ENCODE results near the gene ETS2. TPM values are rescaled to one million over a fixed set of nuclear protein-coding genes. Genes with fewer than 3 reads are reported as not detected.

Gene ETS2
- total and polyA plus RNA-seq, 10 of the 15 experiments (the other 5 are each of a cell fraction or from before 2014, with no cell fraction given), result 0.52 to 8.6 (median 3.8) TPM

DNA sequence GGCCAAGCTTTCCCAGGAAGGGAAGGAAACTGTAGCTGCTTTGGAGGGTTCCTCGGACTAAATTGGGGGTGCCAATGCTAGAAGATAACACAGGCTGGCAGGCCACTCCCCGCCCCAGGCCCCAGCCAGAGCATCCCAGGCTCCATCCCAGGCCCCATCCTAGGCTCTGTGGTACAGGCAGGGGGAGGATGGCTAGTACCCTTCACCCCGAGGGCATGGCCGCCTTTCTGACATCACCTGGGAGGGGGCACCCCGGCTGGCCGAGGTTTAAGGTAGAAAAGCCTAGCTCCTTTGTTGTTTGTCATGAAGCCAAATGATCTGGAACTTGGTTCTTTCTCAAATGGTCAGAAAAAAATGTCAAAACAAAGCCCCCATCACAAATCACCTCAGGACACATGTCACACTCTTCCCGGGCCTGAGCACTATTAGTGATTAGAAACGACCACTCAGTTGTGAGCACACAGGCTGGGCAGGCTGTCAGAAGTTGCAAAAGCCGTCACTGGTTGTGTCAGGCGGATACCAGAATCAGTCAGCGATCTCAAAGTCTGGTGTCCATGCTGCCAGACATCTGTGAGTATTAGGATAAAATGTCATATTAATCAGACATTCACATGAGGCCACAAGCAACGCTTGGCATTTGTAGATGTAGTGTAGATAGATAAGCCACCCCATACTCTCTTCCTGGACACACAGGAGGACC lies 31.0 kb upstream of the ETS2 start (continued):
- TF ChIP-seq, protein P1, sequence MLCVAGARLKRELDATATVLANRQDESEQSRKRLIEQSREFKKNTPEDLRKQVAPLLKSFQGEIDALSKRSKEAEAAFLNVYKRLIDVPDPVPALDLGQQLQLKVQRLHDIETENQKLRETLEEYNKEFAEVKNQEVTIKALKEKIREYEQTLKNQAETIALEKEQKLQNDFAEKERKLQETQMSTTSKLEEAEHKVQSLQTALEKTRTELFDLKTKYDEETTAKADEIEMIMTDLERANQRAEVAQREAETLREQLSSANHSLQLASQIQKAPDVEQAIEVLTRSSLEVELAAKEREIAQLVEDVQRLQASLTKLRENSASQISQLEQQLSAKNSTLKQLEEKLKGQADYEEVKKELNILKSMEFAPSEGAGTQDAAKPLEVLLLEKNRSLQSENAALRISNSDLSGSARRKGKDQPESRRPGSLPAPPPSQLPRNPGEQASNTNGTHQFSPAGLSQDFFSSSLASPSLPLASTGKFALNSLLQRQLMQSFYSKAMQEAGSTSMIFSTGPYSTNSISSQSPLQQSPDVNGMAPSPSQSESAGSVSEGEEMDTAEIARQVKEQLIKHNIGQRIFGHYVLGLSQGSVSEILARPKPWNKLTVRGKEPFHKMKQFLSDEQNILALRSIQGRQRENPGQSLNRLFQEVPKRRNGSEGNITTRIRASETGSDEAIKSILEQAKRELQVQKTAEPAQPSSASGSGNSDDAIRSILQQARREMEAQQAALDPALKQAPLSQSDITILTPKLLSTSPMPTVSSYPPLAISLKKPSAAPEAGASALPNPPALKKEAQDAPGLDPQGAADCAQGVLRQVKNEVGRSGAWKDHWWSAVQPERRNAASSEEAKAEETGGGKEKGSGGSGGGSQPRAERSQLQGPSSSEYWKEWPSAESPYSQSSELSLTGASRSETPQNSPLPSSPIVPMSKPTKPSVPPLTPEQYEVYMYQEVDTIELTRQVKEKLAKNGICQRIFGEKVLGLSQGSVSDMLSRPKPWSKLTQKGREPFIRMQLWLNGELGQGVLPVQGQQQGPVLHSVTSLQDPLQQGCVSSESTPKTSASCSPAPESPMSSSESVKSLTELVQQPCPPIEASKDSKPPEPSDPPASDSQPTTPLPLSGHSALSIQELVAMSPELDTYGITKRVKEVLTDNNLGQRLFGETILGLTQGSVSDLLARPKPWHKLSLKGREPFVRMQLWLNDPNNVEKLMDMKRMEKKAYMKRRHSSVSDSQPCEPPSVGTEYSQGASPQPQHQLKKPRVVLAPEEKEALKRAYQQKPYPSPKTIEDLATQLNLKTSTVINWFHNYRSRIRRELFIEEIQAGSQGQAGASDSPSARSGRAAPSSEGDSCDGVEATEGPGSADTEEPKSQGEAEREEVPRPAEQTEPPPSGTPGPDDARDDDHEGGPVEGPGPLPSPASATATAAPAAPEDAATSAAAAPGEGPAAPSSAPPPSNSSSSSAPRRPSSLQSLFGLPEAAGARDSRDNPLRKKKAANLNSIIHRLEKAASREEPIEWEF (IDR thresholded peaks at IDR 0.05; ENCODE audit: insufficient replicate concordance, low read depth, low read length), result no peak

DNA sequence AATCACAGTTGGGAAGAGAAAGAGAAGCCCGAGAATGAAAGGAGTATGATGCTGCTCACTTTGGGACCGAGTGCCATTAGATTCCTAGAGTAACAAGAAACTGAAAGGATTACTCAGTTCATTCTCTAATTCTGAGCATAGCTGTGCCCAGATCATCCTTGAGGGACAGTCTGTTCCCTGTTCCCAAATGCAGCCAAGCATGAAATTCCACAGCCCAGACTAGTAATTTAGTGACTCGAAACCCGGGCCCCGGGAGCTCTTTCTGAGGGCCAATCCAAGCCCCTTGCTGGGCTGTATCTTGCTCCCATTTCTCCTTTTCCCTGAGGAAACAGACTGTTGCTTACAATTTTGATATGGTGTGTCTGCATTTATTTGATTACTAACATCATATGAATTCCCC lies 30.0 kb upstream of the ETS2 start:
- no peak for FAIRE-seq
- ChIA-PET POLR2A (no interaction called here), CTCF (no interaction called here), SMC1A (ENCODE audit: uncharacterized antibody, unreplicated experiment) (no interaction called here), RAD21 (ENCODE audit: unreplicated experiment) (no interaction called here)
- DNase-seq (ENCODE audit: low read depth, low spot score), result no peak
- no TSS peak for BruUV-seq (replicated peaks)
- H3K27me3 ChIP-seq (replicated peaks in 1 of 2; ENCODE audit: control insufficient read depth in 2 of 2, insufficient read depth in 2 of 2, low read length in 1 of 2), result no peaks in the 10 kb centered on the region
- no peak overlapping the region for H3K27ac ChIP-seq (ENCODE audit: control insufficient read depth, insufficient read depth)
- peaks cover 19% of the 10 kb centered on the region for H3K4me1 ChIP-seq (ENCODE audit: control insufficient read depth, insufficient read depth, low read length)
- H2AFZ ChIP-seq (ENCODE audit: control insufficient read depth, low read depth, low read length), result no peak overlapping the region
- no peak overlapping the region for H3K4me3 ChIP-seq
- H4K20me1 ChIP-seq (ENCODE audit: control insufficient read depth, insufficient read depth), result no peaks in the 10 kb centered on the region
- in situ Hi-C loops (cut with MboI), result no loop called here
- 68% methylated on average over 5 of the region's 5 CpGs for WGBS (ENCODE audit: insufficient coverage, insufficient replicate concordance, low lambda C conversion rate, missing lambda C conversion rate)
- ATAC-seq, result no peak
- no peak overlapping the region for H3K4me2 ChIP-seq (ENCODE audit: control insufficient read depth, insufficient read depth)
- H3K36me3 ChIP-seq (ENCODE audit: control insufficient read depth in 2 of 2, insufficient read depth in 2 of 2, low read length in 1 of 2), result no peaks in the 10 kb centered on the region
- H3K9ac ChIP-seq (ENCODE audit: control insufficient read depth, insufficient read depth, low read length), result no peak overlapping the region
- peaks cover 7% of the 10 kb centered on the region; the same call in 1 of the 3 replicates for H3K9me3 ChIP-seq (replicated peaks; ENCODE audit: control insufficient read depth, insufficient read depth, low read length)
- intact Hi-C loops (cut with micrococcal nuclease; ENCODE audit: unreplicated experiment), result no loop called here
- no peaks in the 10 kb centered on the region for H3K79me2 ChIP-seq (ENCODE audit: control insufficient read depth, insufficient read depth, low read length)
- no peak for TF ChIP-seq KAT2A (conservative IDR thresholded peaks at IDR 0.05; ENCODE audit: control insufficient read depth, low read depth, low read length)
- TF ChIP-seq BCL11A (IDR thresholded peaks at IDR 0.05; ENCODE audit: low read depth, low read length), result no peak
- TF ChIP-seq, protein P2, sequence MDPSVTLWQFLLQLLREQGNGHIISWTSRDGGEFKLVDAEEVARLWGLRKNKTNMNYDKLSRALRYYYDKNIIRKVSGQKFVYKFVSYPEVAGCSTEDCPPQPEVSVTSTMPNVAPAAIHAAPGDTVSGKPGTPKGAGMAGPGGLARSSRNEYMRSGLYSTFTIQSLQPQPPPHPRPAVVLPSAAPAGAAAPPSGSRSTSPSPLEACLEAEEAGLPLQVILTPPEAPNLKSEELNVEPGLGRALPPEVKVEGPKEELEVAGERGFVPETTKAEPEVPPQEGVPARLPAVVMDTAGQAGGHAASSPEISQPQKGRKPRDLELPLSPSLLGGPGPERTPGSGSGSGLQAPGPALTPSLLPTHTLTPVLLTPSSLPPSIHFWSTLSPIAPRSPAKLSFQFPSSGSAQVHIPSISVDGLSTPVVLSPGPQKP (IDR thresholded peaks at IDR 0.05; ENCODE audit: low read depth, low read length), result no peak
- TF ChIP-seq CHD4 (IDR thresholded peaks at IDR 0.05), result no peak
- TF ChIP-seq BRCA1 (IDR thresholded peaks at IDR 0.05; ENCODE audit: low read depth, low read length), result no peak
- TF ChIP-seq USF2 (IDR thresholded peaks at IDR 0.05; ENCODE audit: borderline replicate concordance, low read depth, low read length), result no peak
- TF ChIP-seq IRF5 (IDR thresholded peaks at IDR 0.05; ENCODE audit: borderline replicate concordance), result no peak
- TF ChIP-seq, protein P3, sequence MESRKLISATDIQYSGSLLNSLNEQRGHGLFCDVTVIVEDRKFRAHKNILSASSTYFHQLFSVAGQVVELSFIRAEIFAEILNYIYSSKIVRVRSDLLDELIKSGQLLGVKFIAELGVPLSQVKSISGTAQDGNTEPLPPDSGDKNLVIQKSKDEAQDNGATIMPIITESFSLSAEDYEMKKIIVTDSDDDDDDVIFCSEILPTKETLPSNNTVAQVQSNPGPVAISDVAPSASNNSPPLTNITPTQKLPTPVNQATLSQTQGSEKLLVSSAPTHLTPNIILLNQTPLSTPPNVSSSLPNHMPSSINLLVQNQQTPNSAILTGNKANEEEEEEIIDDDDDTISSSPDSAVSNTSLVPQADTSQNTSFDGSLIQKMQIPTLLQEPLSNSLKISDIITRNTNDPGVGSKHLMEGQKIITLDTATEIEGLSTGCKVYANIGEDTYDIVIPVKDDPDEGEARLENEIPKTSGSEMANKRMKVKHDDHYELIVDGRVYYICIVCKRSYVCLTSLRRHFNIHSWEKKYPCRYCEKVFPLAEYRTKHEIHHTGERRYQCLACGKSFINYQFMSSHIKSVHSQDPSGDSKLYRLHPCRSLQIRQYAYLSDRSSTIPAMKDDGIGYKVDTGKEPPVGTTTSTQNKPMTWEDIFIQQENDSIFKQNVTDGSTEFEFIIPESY (IDR thresholded peaks at IDR 0.05), result no peak
- no peak for TF ChIP-seq DPF2 (IDR thresholded peaks at IDR 0.05)
- TF ChIP-seq FOS (IDR thresholded peaks at IDR 0.05; ENCODE audit: borderline replicate concordance, extremely low read depth, insufficient read length), result no peak
